ENCODE data around the gene WFDC1. TPM values are rescaled to one million over a fixed set of nuclear protein-coding genes. Genes with fewer than 3 reads are reported as not detected.
"Not testable (repeated sequence)": the region's sequence is repeated elsewhere in the genome, so short reads cannot be mapped to it uniquely, and the experiment has no call there.

WFDC1 gene
- total RNA-seq, 2 donors from 2014 or later, result 60.9 to 80.8 TPM

- TF ChIP-seq POLR2AphosphoS5 (IDR thresholded peaks at IDR 0.05) (no peak), POLR2A (IDR thresholded peaks at IDR 0.05) (no peak)
- TF ChIP-seq, protein P1, sequence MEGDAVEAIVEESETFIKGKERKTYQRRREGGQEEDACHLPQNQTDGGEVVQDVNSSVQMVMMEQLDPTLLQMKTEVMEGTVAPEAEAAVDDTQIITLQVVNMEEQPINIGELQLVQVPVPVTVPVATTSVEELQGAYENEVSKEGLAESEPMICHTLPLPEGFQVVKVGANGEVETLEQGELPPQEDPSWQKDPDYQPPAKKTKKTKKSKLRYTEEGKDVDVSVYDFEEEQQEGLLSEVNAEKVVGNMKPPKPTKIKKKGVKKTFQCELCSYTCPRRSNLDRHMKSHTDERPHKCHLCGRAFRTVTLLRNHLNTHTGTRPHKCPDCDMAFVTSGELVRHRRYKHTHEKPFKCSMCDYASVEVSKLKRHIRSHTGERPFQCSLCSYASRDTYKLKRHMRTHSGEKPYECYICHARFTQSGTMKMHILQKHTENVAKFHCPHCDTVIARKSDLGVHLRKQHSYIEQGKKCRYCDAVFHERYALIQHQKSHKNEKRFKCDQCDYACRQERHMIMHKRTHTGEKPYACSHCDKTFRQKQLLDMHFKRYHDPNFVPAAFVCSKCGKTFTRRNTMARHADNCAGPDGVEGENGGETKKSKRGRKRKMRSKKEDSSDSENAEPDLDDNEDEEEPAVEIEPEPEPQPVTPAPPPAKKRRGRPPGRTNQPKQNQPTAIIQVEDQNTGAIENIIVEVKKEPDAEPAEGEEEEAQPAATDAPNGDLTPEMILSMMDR (IDR thresholded peaks at IDR 0.05), result no peak
- no peaks in the 10 kb centered on the region for H3K27me3 ChIP-seq (replicated peaks; ENCODE audit: insufficient read depth)
- no peaks in the 10 kb centered on the region for H3K4me1 ChIP-seq (replicated peaks)
- no peak overlapping the region for H3K27ac ChIP-seq
- intact Hi-C loops (cut with DNase I), result no loop called here
- H3K9me3 ChIP-seq, result no peaks in the 10 kb centered on the region
- 62% methylated on average over 10 of the region's 10 CpGs for WGBS
- no peak for DNase-seq (ENCODE audit: low spot score)
- no peaks in the 10 kb centered on the region for H3K36me3 ChIP-seq
- H3K4me3 ChIP-seq, result no peak overlapping the region
Observed at GRCh38 chr16:84332975-84333684, 38.5 kb downstream of the WFDC1 start.

DNA sequence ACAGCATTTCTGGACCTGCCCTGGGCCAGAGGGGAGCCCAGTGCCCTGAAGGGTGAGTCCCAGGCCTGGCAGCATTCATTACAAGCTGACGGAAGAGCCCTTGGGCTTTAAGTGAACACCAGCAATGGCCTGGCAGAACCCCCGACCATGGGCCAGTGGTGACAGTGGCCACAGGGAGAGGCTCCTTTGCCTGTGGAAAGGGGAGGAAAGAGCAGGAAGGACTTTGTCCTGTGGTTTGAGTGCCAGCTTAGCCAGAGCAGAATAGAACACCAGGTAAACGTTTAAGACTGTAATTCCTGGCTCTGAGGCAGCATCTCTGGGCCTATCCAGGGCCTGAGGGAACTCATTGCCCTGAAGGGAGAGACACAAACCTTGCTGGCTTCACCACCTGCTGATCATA, 39.4 kb downstream of the WFDC1 start:
- H3K27me3 ChIP-seq (replicated peaks; ENCODE audit: insufficient read depth), result no peaks in the 10 kb centered on the region
- 95% methylated on average over 3 of the region's 3 CpGs for WGBS
- no peak for DNase-seq (ENCODE audit: low spot score)
- no peak overlapping the region for H3K4me3 ChIP-seq
- intact Hi-C loops (cut with DNase I), result no loop called here
- H3K36me3 ChIP-seq, result no peaks in the 10 kb centered on the region
- H3K9me3 ChIP-seq, result no peaks in the 10 kb centered on the region
- no peak for TF ChIP-seq POLR2AphosphoS5 (IDR thresholded peaks at IDR 0.05)
- TF ChIP-seq, protein P1 (IDR thresholded peaks at IDR 0.05), result no peak
- no peak for TF ChIP-seq POLR2A (IDR thresholded peaks at IDR 0.05)
- no peaks in the 10 kb centered on the region for H3K4me1 ChIP-seq (replicated peaks)
- H3K27ac ChIP-seq, result no peak overlapping the region

DNA sequence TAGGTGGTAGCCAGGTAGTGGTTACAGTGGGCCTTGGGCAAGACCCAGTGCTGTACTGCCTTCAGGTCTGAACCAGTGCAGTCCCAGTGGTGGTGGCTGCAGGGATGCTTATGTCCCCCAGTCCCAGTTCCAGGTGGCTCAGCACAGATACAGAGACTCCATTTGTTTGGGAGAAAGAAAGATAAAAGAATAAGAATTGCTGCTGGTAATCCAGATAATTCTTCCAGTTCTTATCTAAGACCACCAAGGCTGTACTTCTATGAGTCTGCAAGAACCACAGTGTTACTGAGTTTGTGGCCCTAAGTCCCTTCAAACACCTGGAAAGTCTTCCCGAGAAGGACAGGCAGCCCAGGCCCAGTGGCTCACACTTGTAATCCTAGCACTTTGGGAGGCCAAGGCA, 39.8 kb downstream of the WFDC1 start:
- WGBS, result 100% methylated on average over 1 of the region's 1 CpG
- intact Hi-C loops (cut with DNase I), result no loop called here

DNA sequence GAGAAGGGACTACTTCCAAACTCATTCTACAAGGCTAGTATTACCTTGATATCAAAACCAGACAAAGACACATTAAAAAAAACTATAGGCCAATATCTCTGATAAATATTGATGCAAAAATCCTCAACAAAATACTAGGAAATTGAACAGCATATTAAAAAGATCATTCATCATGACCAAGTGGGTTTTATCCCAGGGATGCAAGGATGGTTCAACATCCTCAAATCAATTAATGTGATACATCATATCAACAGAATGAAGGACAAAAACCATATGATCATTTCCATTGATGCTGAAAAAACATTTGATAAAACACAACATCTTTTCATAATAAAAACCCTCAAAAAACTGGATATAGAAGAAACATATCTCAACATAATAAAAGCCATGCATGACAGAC, 42.6 kb downstream of the WFDC1 start:
- DNase-seq (ENCODE audit: low spot score); H3K4me1 ChIP-seq (replicated peaks); intact Hi-C loops (cut with DNase I); H3K9me3 ChIP-seq; H3K36me3 ChIP-seq; H3K27me3 ChIP-seq (replicated peaks; ENCODE audit: insufficient read depth); H3K27ac ChIP-seq; H3K4me3 ChIP-seq: not testable (repeated sequence)

More for the DNA sequence above, 39.8 kb downstream of the WFDC1 start:
- no peak overlapping the region for H3K27ac ChIP-seq
- TF ChIP-seq POLR2A (IDR thresholded peaks at IDR 0.05) (no peak), POLR2AphosphoS5 (IDR thresholded peaks at IDR 0.05) (no peak)
- TF ChIP-seq, protein P1 (IDR thresholded peaks at IDR 0.05), result no peak
- no peaks in the 10 kb centered on the region for H3K36me3 ChIP-seq
- H3K9me3 ChIP-seq, result no peaks in the 10 kb centered on the region
- DNase-seq (ENCODE audit: low spot score), result no peak
- H3K4me1 ChIP-seq (replicated peaks), result no peaks in the 10 kb centered on the region
- no peaks in the 10 kb centered on the region for H3K27me3 ChIP-seq (replicated peaks; ENCODE audit: insufficient read depth)
- H3K4me3 ChIP-seq, result no peak overlapping the region

DNA sequence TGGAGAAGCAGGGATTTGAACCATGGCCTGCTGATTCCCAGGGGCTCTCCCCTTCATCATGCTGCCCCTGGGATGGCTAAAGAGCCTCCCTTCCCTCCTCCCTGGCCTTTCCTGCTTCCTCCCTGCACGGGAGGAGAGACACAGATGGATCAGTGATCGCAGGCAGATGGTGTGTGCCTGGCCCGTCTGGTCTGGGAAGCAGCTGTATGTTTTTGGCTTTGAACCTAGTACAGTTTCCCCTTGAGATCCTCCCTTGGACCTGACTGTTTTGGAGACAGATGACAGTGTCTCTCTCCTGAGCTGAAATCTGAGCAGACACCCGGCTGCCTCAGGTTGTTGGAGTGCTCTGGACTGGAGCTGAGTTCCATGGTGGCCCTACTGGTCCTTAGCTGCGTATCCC, 44.6 kb downstream of the WFDC1 start:
- Histone ChIP-seq H3K27me3 (replicated peaks; ENCODE audit: insufficient read depth) (no peaks in the 10 kb centered on the region), H3K27ac (no peak overlapping the region), H3K4me3 (no peak overlapping the region), H3K36me3 (no peaks in the 10 kb centered on the region), H3K4me1 (replicated peaks) (peaks cover 4% of the 10 kb centered on the region), H3K9me3 (no peaks in the 10 kb centered on the region)
- 63% methylated on average over 5 of the region's 5 CpGs for WGBS
- no peak for DNase-seq (ENCODE audit: low spot score)
- no peak for TF ChIP-seq POLR2A (IDR thresholded peaks at IDR 0.05)
- TF ChIP-seq, protein P1 (IDR thresholded peaks at IDR 0.05), result no peak
- no peak for TF ChIP-seq POLR2AphosphoS5 (IDR thresholded peaks at IDR 0.05)
- intact Hi-C loops (cut with DNase I), result no loop called here
